Activated T-helper 1 cell treated with Interleukin-2 at 50 U/mL for 16 hours (primary cell): ENCODE data around the gene SLC37A1.

Experiments
- DNase-seq: peaks from one replicate; pipeline ENCODE4 v3.0.0-alpha.2; 2020; ENCODE audit warnings: low read depth

Gene SLC37A1

GRCh38 chr21:42545317-42545716 is 31.7 kb downstream of the SLC37A1 start:
- no peak for DNase-seq

- no peak for DNase-seq
Measured at GRCh38 chr21:42545745-42546144, 32.1 kb downstream of the SLC37A1 start.

GRCh38 chr21:42546433-42546832 is 32.8 kb downstream of the SLC37A1 start:
- DNase-seq: no peak

DNA sequence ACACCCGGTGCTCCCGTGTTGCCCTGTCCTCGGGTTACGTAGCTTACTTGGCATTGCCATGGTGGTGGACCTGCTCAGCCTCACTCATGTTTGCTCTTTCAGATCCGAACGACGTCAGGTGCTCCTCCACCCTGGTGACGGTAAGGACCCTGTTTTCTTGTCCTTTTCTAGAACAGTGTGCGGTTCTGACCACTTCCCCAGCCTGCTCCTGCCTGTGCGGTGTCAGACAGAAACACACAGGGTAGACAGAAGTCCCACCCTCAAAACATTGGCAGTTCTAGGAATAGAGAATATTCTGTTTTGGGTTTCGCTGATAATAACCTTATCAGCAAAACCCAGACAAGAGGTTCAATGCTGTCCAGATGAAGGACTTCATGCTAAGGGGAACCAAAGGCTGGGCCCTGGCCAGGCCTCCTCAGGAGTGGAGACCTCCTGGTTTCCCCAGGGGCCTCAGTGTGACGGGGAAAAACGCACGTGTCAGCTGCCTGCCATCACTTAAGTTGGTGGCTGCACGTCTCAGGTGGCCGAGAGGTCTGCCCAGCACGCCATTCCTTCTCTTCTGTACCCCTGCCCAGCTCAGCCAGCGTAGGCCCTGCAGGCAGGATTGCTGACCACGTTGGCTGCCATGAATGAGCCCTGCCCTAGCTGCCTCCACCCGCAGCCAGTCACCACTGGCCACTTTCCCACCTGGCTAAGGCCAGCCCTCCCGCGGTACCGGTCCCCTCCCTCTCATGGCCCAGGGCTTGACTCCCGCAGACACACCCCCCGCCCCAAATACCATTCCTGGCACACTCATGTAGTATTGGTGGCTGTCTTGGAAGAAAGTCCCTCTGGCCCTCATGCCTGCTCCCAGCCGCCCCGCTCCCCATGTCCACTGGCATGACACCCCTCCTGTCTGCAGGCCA is 33.6 kb downstream of the SLC37A1 start:
- no peak for DNase-seq

DNA sequence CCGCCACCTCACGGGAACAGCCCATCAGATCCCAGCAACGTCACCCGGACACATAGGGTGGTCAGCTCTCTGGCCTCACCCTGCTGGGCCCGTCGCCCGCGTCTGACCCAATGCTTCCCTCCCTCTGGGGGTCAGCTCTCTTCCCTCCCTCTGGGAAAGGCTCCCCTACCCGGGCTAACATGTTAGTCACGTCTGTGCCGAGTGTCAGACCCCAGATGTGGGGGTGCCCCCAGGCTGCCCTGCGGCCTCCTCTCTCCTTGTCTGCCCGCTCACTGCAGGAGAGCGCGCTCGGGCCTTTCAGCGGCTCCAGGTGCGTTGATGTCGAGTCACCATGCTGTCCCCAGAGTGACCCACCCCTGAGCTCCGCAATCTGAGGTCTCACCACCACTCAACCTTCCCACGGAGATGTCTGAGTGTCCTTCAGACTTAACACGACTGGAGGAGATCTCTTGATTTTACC is 34.3 kb downstream of the SLC37A1 start:
- no peak for DNase-seq

GRCh38 chr21:42548687-42549406 is 35.2 kb downstream of the SLC37A1 start:
- no peak for DNase-seq

DNA sequence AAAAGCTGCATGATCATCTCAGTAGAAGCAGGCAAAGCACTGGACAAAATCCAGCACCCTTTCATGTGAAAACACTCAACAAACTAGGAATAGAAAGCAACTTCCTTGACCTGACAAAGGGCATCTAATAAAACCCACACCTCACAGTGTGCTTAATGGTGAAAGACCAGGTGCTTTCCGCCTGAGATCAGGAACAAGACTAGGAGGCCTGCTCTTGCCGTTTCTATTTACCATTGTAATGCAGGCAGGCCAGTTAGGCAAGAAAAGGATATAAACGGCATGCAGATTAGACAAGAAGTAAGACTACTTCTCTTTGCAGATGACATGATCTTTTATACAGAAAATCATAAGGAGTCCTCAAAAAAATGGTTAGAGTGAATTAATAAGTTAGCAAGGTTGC is 37.2 kb downstream of the SLC37A1 start:
- DNase-seq: no peak

GRCh38 chr21:42552407-42553336 is 39.0 kb downstream of the SLC37A1 start:
- no peak for DNase-seq

GRCh38 chr21:42553435-42553834 is 39.8 kb downstream of the SLC37A1 start:
- DNase-seq: no peak

- no peak for DNase-seq
Measured at GRCh38 chr21:42554251-42554961, 40.8 kb downstream of the SLC37A1 start.

- DNase-seq: no peak
Measured at GRCh38 chr21:42555756-42556438, 42.2 kb downstream of the SLC37A1 start.

GRCh38 chr21:42556476-42556875 is 42.8 kb downstream of the SLC37A1 start:
- no peak for DNase-seq

DNA sequence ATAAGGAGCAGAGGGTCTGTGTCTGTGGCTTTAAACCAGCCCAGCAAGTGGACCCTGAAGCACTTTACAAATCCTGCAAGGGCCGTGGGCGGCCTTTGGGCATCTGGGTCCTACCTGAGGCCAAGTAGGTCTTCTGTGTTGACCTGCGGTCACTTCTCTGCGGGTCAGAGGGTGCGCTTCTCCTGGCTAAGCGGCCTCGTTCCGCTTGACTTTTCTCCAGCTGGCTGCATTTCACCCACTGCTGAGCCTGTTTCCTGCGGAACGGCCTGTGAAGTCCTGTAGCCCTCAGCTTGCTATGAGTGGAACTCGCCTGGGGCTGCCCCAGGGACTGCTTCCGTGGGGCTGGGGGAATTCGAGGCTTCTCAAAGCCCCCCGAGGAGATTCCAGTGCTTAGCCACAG is 43.3 kb downstream of the SLC37A1 start:
- DNase-seq: no peak

- DNase-seq: no peak
Measured at GRCh38 chr21:42557420-42557819, 43.8 kb downstream of the SLC37A1 start.

DNA sequence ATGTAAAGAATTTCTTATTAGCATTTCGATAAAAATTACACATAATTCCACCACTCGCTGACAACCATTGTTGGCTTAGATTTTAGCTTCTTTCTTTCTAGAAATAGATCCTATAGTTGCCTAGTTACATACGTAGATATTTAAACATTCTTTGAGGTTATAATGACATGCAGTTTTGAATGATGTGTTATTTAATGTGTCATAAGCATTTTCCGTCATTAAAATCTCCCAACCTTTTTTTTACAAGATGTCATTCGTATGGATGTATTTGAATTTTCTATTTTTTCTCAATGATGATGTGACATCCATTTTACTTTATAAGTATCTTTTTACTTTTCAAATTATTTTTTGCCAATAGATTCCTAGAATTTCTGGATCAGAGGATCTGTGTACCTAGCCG is 44.7 kb downstream of the SLC37A1 start:
- DNase-seq: no peak

DNA sequence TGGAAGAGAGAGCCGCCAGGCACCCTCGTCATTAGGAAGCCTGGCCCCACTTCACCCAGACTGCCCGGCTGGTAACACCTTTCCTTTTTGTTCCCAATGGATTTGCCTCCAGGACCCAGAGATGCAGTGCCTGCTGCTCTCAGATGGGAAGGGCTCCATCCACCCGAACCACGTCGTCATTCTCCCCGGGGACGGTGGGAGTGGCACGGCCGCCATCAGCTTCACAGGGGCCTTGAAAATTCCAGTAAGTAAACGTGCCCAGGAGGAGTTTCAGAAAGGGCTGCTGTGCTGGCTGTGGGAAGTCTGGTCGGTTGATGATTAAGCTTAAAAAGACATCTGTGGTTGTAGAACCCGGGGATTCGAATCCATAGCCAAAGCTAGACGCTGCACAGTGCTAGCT is 45.2 kb downstream of the SLC37A1 start:
- DNase-seq: no peak

GRCh38 chr21:42559326-42559725 is 45.7 kb downstream of the SLC37A1 start:
- DNase-seq: no peak

DNA sequence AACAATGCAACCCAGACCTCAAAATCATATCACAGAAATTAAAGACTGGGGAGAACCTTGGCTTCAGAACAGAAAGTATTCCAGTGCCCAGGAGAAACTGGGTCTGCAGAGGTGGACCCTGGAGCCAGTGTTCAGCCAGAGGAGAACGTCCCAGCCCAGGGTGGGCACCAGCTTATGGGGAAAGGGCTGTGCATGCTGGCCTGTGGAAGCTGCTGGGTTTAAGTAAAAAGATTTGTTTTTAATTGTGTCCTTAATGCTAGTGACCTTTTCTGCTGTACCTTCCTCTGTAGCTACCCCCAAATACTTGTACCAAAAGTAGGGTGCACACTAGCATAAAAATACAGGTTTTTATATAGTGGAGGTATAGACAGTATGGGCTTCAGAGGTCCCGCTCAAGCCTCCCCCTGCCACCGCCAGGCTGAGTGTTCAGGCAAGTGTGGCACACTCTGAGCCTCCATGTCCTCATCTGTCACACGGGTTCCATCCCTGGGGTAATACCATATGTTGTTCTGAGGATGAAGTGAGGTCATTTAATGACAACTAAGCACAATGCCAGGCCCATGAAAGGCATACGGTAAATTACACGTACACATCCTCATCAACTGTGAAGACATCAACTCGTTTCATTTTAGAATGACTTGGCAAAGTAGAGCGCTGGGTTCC is 47.0 kb downstream of the SLC37A1 start:
- no peak for DNase-seq

DNA sequence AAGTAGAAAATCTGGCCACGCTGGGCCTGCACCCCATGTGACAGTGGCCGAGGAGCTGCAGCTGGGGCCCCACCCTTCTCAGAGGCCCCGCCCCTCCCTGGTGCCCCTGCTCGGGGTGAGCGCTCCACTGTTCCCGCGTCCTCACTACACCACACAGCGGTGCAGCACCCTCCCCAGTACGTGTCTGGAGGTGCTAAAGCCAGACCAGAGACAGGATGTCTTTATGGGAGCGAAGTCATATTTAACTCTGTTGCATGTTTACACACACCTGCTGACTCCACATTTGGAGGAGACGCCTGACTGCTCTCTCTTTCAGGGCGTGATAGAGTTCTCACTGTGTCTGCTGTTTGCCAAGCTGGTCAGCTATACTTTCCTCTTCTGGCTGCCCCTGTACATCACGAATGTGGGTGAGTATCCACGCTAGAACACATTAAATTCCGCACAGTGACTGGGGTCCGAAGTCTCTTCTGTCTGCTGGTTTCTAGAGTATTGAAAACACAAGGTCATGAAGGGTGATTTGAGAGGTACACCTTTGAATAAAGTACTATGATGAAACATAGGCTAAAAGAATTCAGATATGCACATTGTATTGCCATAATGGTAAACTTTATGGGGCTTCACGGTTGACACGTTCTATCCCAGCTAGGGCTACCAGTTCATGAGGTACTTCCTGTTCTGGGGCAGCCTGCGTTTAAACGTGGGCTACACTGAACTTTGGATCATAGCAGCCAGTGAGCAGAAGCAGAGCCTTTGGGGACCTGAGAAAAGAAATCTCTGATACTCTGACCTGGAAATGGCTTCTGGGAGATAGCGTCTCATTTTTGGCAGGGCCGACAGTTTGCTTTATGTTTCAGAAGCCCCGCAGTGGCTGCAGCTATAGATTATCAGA is 48.4 kb downstream of the SLC37A1 start:
- no peak for DNase-seq
